Measurements from ENCODE around the gene SMDT1.

The SMDT1 gene

GRCh38 chr22:42067671-42068251 is 11.7 kb upstream of the SMDT1 start:
- Histone ChIP-seq H3K4me3 (ENCODE audit: low read depth, low read length) (no peak overlapping the region), H3K9me3 (ENCODE audit: control insufficient read depth, insufficient read depth, low read depth, low read length) (no peaks in the 10 kb centered on the region), H3K27ac (ENCODE audit: extremely low read depth, low read depth, low read length) (no peak overlapping the region), H3K36me3 (ENCODE audit: control insufficient read depth in 2 of 2, insufficient read depth in 1 of 2, low read length in 2 of 2) (peaks cover 4 to 57% of the 10 kb centered on the region in 2 experiments; a peak in 2 of 3 replicates), H3K4me1 (ENCODE audit: control insufficient read depth, insufficient read depth, low read length) (peaks cover 2% of the 10 kb centered on the region; the same call in 1 of the 2 replicates)
- ChIA-PET CTCF (interaction anchor here (1.3 kb wide), 1 partner anchor 43 kb away, joined by 3 read pairs; no protein-coding TSS in a partner anchor), POLR2A (no interaction called here)
- no peak for TF ChIP-seq ZNF704 (tag by site-specific recombination; IDR thresholded peaks at IDR 0.05)
- TF ChIP-seq ZNF549 (tag by site-specific recombination; IDR thresholded peaks at IDR 0.05) = no peak

- POLR2A ChIA-PET = no interaction called here
- peaks cover 4 to 52% of the 10 kb centered on the region in 2 experiments; a peak in 2 of 3 replicates for H3K36me3 ChIP-seq (ENCODE audit: control insufficient read depth in 2 of 2, insufficient read depth in 1 of 2, low read length in 2 of 2)
- TF ChIP-seq ZNF133 (tag by site-specific recombination; IDR thresholded peaks at IDR 0.05) (0 out of 2 replicates have a peak, but pooled peaks have one; percentile 22), GLIS1 (tag by site-specific recombination; IDR thresholded peaks at IDR 0.05) (no peak)
- no peaks in the 10 kb centered on the region for H3K9me3 ChIP-seq (ENCODE audit: control insufficient read depth, insufficient read depth, low read depth, low read length)
- no peak overlapping the region for H3K4me3 ChIP-seq (ENCODE audit: low read depth, low read length)
- no peak overlapping the region for H3K27ac ChIP-seq (ENCODE audit: extremely low read depth, low read depth, low read length)
- H3K4me1 ChIP-seq (ENCODE audit: control insufficient read depth, insufficient read depth, low read length) = peaks cover 2% of the 10 kb centered on the region; the same call in 1 of the 2 replicates
- CTCF ChIA-PET = interaction anchor here (1.3 kb wide), 1 partner anchor 44 kb away, joined by 3 read pairs; no protein-coding TSS in a partner anchor
These were observed 11.2 kb upstream of the SMDT1 start for GRCh38 chr22:42068291-42068690.

- TF ChIP-seq ZBTB48 (tag by site-specific recombination; IDR thresholded peaks at IDR 0.05) (0 out of 2 replicates have a peak, but pooled peaks have one; percentile 34), ZNF10 (tag by site-specific recombination; IDR thresholded peaks at IDR 0.05) (no peak)
- H3K4me3 ChIP-seq (ENCODE audit: low read depth, low read length) = peak overlapping the region; percentile 56
- H3K36me3 ChIP-seq (ENCODE audit: control insufficient read depth in 2 of 2, insufficient read depth in 1 of 2, low read length in 2 of 2) = peaks cover 4 to 41% of the 10 kb centered on the region in 2 experiments; a peak in 2 of 3 replicates
- POLR2A ChIA-PET = interaction anchor here (0.6 to 2.2 kb wide), 6 partner anchors 9 to 402 kb away, joined by 3 to 19 read pairs (median 5); partner anchors contain the start of genes CENPM, NDUFA6 and SMDT1
- H3K27ac ChIP-seq (ENCODE audit: extremely low read depth, low read depth, low read length) = no peak overlapping the region; the same call in 1 of the 2 replicates
- peaks cover 2% of the 10 kb centered on the region; the same call in 1 of the 2 replicates for H3K4me1 ChIP-seq (ENCODE audit: control insufficient read depth, insufficient read depth, low read length)
- CTCF ChIA-PET = interaction anchor here (0.7 to 1.4 kb wide), 4 partner anchors 10 to 404 kb away, joined by 3 to 7 read pairs (median 4); partner anchors contain the start of genes NDUFA6 and SMDT1
- H3K9me3 ChIP-seq (ENCODE audit: control insufficient read depth, insufficient read depth, low read depth, low read length) = no peaks in the 10 kb centered on the region
These were observed 9.5 kb upstream of the SMDT1 start for GRCh38 chr22:42069801-42070516.

- H3K4me3 ChIP-seq (ENCODE audit: low read depth, low read length) = peak within 1 kb of the TSS; percentile 56
- H3K27ac ChIP-seq (ENCODE audit: extremely low read depth, low read depth, low read length) = peak within 1 kb of the TSS; percentile 54
- ChIA-PET POLR2A (interaction anchor here (0.5 to 2.2 kb wide), 8 partner anchors 8 to 533 kb away, joined by 3 to 19 read pairs (median 5); partner anchors contain the start of genes CENPM, NDUFA6 and SMDT1), CTCF (interaction anchor here (0.6 to 1.4 kb wide), 4 partner anchors 9 to 405 kb away, joined by 3 to 7 read pairs (median 4); partner anchors contain the start of gene SMDT1)
- H3K9me3 ChIP-seq (ENCODE audit: control insufficient read depth, insufficient read depth, low read depth, low read length) = no peaks in the 10 kb centered on the region
- peaks cover 2% of the 10 kb centered on the region; the same call in 1 of the 2 replicates for H3K4me1 ChIP-seq (ENCODE audit: control insufficient read depth, insufficient read depth, low read length)
- peaks cover 4 to 33% of the 10 kb centered on the region in 2 experiments; a peak in 2 of 3 replicates for H3K36me3 ChIP-seq (ENCODE audit: control insufficient read depth in 2 of 2, insufficient read depth in 1 of 2, low read length in 2 of 2)
- TF ChIP-seq PRDM10 (tag by site-specific recombination; IDR thresholded peaks at IDR 0.05) = peak; percentile 57
- no peak for TF ChIP-seq ZFP41 (tag by site-specific recombination; IDR thresholded peaks at IDR 0.05; ENCODE audit: borderline replicate concordance)
- TF ChIP-seq PRDM2 (tag by site-specific recombination; IDR thresholded peaks at IDR 0.05; ENCODE audit: borderline replicate concordance) = no peak
These were observed 8.7 kb upstream of the SMDT1 start, which contains the start of gene NAGA for GRCh38 chr22:42070517-42071422. Gene NAGA, minus strand, starts transcription at chr22:42070812. Its CDS starts 515 bp downstream, at chr22:42070297.
